IMR-90 (cell line): ENCODE results near the gene PLVAP. TPM values are rescaled to one million over a fixed set of nuclear protein-coding genes. Genes with fewer than 3 reads are reported as not detected.

Source experiments
- RFX5 ChIP-seq: IDR thresholded peaks from 2 replicates; pipeline ENCODE4 v1.8.0; 2012; ENCODE audit warnings: low read depth, mild to moderate bottlenecking, low read length, moderate library complexity
- polyA plus RNA-seq, 3 experiments: library from polyadenylated mRNA; depleted of rRNA; stranded (reverse); fragments of >200 nt; gene quantifications; 2 replicates each; pipeline ENCODE4 v1.2.3, GENCODE V29; 2012; ENCODE audit warnings: low replicate concordance in 1 of 3
- total RNA-seq: library from RNA; depleted of rRNA; stranded (reverse); fragments of >200 nt; gene quantifications from 2 replicates; pipeline ENCODE4 v1.2.3, GENCODE V29; 2012
- TF ChIP-seq, protein P1 (sequence below): conservative IDR thresholded peaks from 2 replicates; pipeline ENCODE4 v1.5.1; 2012; ENCODE audit warnings: mild to moderate bottlenecking, low read depth, low read length, improper control_type of control experiment

Gene PLVAP
- total and polyA plus RNA-seq, 2 of the 4 experiments (the other 2 are of a cell fraction), result not detected

DNA sequence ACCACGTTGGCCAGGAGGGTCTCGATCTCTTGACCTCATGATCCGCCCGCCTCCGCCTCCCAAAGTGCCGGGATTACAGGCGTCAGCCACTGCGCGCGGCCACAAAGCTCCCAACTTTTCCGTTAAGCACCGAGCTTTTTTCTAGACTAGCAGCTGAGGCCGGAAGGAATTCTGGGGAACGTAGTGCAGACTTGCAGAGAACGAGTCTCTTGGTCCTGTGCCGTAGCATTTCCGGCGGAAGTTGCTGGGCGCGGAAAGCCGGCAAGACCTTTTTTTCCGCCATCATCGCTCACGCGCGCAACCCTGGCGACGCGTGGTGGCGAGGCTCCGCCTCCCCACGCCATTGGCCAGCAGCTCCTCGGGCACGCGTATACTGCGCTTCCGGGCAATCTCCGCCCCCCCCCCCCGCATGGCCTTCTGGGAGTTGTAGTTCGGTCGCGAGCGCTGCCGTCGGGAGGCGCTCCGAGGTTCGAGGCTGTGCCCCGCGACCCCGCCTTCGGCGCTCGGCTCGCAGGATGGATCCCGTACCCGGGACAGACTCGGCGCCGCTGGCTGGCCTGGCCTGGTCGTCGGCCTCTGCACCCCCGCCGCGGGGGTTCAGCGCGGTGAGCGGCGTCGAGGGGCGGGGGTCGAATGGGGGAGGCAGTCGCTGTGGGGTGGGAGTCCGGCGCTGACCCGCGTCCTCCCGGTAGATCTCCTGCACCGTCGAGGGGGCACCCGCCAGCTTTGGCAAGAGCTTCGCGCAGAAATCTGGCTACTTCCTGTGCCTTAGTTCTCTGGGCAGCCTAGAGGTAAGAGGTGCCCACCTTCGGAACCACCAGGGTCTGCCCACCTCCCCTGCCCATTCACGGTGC is 42.7 kb upstream of the PLVAP start, which contains the start of gene MVB12A (continued):
- TF ChIP-seq, protein P1, sequence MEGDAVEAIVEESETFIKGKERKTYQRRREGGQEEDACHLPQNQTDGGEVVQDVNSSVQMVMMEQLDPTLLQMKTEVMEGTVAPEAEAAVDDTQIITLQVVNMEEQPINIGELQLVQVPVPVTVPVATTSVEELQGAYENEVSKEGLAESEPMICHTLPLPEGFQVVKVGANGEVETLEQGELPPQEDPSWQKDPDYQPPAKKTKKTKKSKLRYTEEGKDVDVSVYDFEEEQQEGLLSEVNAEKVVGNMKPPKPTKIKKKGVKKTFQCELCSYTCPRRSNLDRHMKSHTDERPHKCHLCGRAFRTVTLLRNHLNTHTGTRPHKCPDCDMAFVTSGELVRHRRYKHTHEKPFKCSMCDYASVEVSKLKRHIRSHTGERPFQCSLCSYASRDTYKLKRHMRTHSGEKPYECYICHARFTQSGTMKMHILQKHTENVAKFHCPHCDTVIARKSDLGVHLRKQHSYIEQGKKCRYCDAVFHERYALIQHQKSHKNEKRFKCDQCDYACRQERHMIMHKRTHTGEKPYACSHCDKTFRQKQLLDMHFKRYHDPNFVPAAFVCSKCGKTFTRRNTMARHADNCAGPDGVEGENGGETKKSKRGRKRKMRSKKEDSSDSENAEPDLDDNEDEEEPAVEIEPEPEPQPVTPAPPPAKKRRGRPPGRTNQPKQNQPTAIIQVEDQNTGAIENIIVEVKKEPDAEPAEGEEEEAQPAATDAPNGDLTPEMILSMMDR, result no peak
- no peak for TF ChIP-seq RFX5
